Fibroblast of villous mesenchyme (primary cell): Measurements from ENCODE around the gene TAGAP. TPM values are rescaled to one million over a fixed set of nuclear protein-coding genes. Genes with fewer than 3 reads are reported as not detected.

ENCODE experiments used
- DNase-seq: peaks from one replicate; pipeline ENCODE4 v3.0.0-alpha.2; 2010; ENCODE audit warnings: low read depth
- H3K4me3 ChIP-seq: 2 replicates; pipeline ENCODE4 v1.5.1; 2011; ENCODE audit warnings: low read depth, mild to moderate bottlenecking, low read length
- total RNA-seq: library from RNA; depleted of rRNA; stranded (reverse); fragments of >200 nt; gene quantifications from 2 replicates; pipeline ENCODE4 v1.2.3, GENCODE V29; 2012
- TF ChIP-seq, protein P1 (sequence below): IDR thresholded peaks from 2 replicates; pipeline ENCODE4 v1.5.1; 2012; ENCODE audit warnings: low read depth, mild to moderate bottlenecking, low read length; ENCODE audit not compliant: insufficient read depth

TAGAP gene
- total RNA-seq, 1 donor, result not detected

DNA sequence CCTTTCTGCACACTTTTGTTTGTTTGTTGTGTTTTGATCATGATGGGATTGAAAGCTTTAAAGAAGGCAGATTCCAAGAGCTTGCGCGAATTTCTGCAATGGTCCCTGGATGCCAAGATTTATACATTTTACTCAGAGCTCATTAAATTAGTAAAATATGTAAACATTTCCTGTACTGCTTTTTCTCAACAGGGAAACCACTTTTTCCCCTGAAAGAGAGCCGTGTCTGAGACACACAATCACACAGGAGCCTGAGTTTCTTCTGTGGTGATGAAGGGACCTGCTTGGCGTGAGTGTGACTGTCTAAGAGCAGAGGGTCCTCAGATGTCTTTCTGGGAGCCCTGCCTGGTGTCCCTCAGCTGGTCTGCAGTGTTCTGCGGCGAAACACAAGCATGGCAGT is 12.1 kb upstream of the TAGAP start:
- H3K4me3 ChIP-seq, result no peak overlapping the region
- TF ChIP-seq, protein P1, sequence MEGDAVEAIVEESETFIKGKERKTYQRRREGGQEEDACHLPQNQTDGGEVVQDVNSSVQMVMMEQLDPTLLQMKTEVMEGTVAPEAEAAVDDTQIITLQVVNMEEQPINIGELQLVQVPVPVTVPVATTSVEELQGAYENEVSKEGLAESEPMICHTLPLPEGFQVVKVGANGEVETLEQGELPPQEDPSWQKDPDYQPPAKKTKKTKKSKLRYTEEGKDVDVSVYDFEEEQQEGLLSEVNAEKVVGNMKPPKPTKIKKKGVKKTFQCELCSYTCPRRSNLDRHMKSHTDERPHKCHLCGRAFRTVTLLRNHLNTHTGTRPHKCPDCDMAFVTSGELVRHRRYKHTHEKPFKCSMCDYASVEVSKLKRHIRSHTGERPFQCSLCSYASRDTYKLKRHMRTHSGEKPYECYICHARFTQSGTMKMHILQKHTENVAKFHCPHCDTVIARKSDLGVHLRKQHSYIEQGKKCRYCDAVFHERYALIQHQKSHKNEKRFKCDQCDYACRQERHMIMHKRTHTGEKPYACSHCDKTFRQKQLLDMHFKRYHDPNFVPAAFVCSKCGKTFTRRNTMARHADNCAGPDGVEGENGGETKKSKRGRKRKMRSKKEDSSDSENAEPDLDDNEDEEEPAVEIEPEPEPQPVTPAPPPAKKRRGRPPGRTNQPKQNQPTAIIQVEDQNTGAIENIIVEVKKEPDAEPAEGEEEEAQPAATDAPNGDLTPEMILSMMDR, result no peak
- no peak for DNase-seq

DNA sequence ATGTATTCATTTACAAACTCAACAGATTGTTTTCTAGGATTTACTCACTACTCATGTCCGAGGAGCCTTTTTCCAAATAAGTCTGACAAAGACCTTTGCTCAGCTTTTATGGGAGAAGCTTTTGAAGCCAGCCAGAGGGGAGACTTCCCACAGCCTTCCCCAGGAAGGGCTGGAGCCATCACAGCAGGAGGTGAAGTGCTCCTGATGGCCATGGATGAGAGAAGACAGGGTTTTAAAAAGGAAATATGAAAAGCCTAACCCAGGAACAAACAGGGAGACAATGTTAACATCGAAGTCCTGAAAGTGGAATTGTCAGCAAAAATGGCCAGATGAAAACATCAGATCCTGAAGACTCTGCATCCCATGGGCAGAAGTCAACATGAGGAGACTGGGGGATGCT is 11.6 kb upstream of the TAGAP start:
- DNase-seq, result no peak
- H3K4me3 ChIP-seq, result no peak overlapping the region
- TF ChIP-seq, protein P1, result no peak

GRCh38 chr6:159056003-159056402 is 11.2 kb upstream of the TAGAP start:
- no peak for DNase-seq
- TF ChIP-seq, protein P1, result no peak
- H3K4me3 ChIP-seq, result no peak overlapping the region

DNA sequence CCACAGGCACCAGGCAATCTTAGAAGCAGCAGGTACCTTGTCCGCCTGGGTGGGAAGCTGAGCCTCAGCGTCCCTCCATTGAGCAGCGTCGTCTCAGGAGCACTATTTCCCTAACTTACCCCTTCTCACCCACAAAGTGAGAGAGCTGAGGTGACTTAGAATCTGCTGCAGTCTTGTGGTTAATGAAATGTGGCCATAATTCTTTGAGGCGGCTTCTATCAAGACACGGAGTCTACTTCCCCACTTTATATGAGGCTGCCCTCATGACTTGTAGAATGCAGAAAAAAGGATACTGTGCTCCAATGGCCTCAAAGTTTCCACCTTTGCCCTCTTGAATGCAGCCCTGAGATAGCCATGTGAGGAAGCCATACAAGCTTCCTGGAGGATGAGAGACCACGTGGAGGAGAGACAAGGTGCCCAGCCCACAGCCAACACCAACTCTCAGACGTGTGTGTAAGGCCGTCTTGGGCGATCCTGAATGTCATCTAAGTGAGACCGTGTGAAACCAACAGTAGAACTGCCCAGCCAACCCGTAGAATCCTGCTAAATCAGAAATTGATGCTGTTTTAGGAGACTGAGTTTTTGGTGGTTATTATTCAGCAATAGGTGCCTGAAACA is 9.1 kb upstream of the TAGAP start:
- no peak overlapping the region for H3K4me3 ChIP-seq
- TF ChIP-seq, protein P1, result no peak
- DNase-seq, result no peak

DNA sequence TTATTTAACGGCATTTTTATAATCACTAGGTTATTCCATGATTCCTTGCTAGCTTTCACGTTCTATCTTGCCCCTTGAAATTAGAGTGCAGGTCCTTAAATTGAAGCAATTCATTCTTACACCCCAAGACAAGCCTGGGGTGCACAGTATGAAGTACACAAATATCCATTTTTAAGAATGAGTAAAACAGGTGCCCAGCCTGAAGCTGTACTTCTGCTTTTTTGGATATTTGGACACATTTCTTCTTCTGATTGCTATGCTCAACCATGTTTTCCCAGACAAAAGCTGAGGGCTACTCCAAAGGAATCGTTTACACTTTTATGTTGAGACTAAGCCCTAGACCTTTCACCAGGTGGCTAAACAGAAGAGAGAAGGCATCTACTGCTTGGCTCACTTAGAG is 7.9 kb upstream of the TAGAP start:
- no peak for DNase-seq
- H3K4me3 ChIP-seq, result no peak overlapping the region
- TF ChIP-seq, protein P1, result no peak

DNA sequence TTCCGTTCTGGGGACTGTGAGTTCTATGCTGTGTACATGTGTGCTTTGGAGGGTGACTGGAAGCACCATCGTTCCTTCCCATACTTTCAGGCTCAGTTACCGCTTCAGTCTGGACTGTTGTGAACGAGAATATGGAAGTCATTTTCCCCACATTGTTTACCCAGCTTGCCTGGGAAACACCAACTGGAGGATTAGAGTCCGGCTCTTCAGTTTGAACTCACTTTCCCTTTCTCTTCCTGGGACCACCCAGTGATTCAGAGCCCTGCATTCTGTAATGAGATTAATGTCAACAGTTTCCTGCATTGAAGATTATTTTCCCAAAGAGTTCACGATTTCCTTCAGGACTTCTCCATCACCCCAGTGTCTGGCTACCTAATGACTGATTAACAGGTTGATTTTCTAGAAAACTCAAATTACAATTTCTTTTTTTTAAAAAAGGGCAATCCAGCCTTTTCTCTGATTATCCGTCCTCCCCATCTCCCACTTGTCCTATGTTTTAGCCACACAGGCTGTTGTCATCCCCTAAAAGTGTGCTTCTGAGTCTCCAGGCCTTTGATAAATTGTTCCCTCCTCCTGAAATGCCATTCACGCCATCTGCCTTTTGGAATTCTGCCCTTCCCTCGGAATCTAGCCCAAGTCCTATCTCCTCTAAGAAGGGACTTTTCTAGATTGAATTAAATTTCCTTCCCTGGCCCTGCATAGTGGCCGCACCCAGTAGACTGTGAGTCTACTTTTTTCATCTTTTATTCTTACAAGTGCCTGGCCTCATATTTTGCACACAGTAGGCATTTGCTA is 3.3 kb upstream of the TAGAP start:
- no peak for DNase-seq
- TF ChIP-seq, protein P1, result no peak
- no peak overlapping the region for H3K4me3 ChIP-seq
